ENCODE results near the gene HOXD13. TPM values are rescaled to one million over a fixed set of nuclear protein-coding genes. Genes with fewer than 3 reads are reported as not detected.

HOXD13 gene
- total RNA-seq, 4 donors from 2014 or later = 0.32 TPM; not detected in 3

DNA sequence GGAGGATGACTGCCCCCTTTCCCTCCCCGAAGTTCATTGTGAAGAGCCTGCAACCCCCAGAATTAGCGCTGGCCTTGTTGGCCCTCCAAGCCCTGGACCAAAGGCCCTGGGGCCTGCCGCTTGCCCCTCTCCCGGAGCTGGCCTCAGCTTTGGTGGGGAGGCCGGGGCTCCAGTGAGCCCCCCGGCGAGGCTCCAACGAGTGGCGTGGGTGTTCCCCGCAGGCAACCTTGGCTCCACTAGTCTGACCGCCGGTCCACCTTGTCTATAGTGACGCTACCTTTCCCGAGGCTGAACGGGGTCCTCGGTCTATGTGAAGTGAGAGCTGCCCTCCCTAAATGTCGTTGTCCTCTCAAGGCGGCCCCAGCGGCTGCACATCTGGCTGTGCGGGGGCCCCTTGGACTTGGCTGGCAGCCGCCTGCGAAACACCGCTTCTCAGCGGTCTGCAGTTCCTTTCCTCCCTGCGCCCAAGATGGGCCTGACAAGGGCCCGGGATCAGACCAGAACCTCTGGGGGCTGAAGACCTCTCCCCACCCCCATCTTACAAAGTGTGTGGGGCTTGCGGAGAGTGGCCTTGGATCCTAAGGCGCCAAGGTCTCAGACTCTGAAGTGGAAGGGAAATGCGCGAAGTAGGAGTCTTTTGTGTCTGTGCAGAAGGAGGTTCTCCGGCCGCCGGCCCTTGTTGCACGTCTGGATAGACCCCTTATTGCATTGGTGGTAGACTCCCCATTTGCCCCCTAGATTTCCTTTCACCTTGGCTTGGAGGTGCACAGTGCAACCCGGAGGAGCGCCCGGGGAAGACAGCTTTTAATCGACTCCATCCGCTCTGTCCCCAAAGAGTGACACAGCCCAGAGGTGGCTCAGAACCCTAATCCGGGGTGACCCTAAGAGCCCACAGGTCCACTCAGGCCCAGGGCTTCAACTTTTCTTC lies 20.1 kb downstream of the HOXD13 start:
- Histone ChIP-seq H3K4me3 (peak overlapping the region in 1 of 4 donors; percentile 18), H3K27ac (peak overlapping the region in 2 of 4 donors; percentile 37 to 69)
- in situ Hi-C loops (cut with MboI; ENCODE audit: low pct_ligation_motif_present in 1 of 4, low pct_unique_long_range_greater_than_20kb in 1 of 4, low sequenced_read_pairs in 3 of 4) = loop anchor here in 3 of 4 donors (25.0 kb wide), 2 partner anchors 700 to 1025 kb away; no protein-coding TSS in a partner anchor

DNA sequence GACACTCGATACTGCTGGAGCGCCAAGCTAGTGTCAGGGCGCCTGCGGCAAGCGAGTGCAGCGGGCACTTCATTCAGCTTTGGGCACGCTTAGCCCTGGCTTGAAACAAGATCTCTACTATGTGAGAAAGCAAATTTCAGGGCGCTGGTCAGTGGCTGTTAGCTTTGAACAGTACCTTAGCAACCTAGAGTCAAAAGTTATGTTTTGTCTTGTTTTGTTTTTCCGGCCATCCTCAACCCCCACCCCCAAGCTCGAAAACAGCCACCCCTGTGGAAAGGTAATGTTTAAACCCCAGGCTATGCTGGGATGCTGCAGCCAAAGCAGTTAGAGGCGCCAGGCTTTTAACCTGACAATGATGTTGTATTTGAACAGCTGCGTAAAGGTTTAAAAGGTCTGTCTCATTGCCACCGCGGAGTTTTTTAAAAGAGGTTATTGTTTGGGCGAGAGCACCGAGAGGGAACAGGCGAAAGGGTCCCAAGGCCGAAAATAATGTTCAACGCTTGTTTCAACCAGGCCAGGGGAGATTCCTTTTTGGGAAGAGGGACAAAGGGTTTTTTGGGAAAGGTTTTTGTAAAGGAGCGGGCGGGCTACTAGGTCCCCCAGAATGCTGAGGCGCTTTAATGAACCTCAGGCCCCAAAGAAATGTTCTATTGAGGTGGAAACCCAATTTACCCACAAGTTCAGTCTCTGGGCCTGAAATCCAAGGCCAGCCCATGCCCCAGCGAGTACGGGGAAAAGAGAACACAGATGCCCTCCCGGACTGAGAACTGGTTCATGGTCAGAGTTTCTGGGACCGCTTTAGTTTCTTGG lies 21.8 kb downstream of the HOXD13 start:
- peak overlapping the region in 3 of 4 donors; percentile 17 to 70 (median 45) for H3K27ac ChIP-seq
- no peak overlapping the region for H3K4me3 ChIP-seq
- peaks cover 100% of the 10 kb centered on the region for H3K27me3 ChIP-seq
- intact Hi-C loops (cut with DNase I; ENCODE audit: low total_unique reads) (no loop called here), in situ Hi-C loops (cut with MboI; ENCODE audit: low pct_ligation_motif_present in 1 of 4, low pct_unique_long_range_greater_than_20kb in 1 of 4, low sequenced_read_pairs in 3 of 4) (loop anchor here in 3 of 4 donors (25.0 kb wide), 2 partner anchors 698 to 1023 kb away; no protein-coding TSS in a partner anchor)
- no peaks in the 10 kb centered on the region for H3K36me3 ChIP-seq
- WGBS, 2 donors (ENCODE audit: low coverage in 1 of 2) = 25 to 30% methylated on average over 7 to 26 of the region's 26 CpGs
- no peak for DNase-seq
- H3K9me3 ChIP-seq = no peaks in the 10 kb centered on the region
- TF ChIP-seq EP300 (IDR thresholded peaks at IDR 0.05; ENCODE audit: low read depth) (no peak), POLR2AphosphoS5 (IDR thresholded peaks at IDR 0.05) (no peak), POLR2A (IDR thresholded peaks at IDR 0.05) (no peak), CTCF (IDR thresholded peaks at IDR 0.05) (no peak)
- H3K4me1 ChIP-seq = peaks cover 0 to 15% (median 3%) of the 10 kb centered on the region in 4 donors

More for the DNA sequence above, 20.1 kb downstream of the HOXD13 start:
- WGBS, 2 donors (ENCODE audit: low coverage in 1 of 2) = 48 to 100% methylated on average over 1 to 40 of the region's 40 CpGs
- Histone ChIP-seq H3K27me3 (peaks cover 100% of the 10 kb centered on the region), H3K36me3 (no peaks in the 10 kb centered on the region), H3K9me3 (no peaks in the 10 kb centered on the region), H3K4me1 (peaks cover 3 to 32% (median 7%) of the 10 kb centered on the region in 4 donors)
- intact Hi-C loops (cut with DNase I; ENCODE audit: low total_unique reads) = no loop called here
- no peak for DNase-seq
- no peak for TF ChIP-seq CTCF (IDR thresholded peaks at IDR 0.05)
- TF ChIP-seq POLR2AphosphoS5 (IDR thresholded peaks at IDR 0.05) = no peak
- TF ChIP-seq POLR2A (IDR thresholded peaks at IDR 0.05) = no peak
- TF ChIP-seq EP300 (IDR thresholded peaks at IDR 0.05; ENCODE audit: low read depth) = no peak

GRCh38 chr2:176114930-176115625 lies 22.6 kb downstream of the HOXD13 start:
- intact Hi-C loops (cut with DNase I; ENCODE audit: low total_unique reads) = no loop called here

More at GRCh38 chr2:176114930-176115625, 22.6 kb downstream of the HOXD13 start:
- TF ChIP-seq POLR2AphosphoS5 (IDR thresholded peaks at IDR 0.05) (no peak), CTCF (IDR thresholded peaks at IDR 0.05) (no peak), POLR2A (IDR thresholded peaks at IDR 0.05) (no peak)
- Histone ChIP-seq H3K4me1 (peaks cover 0 to 15% (median 3%) of the 10 kb centered on the region in 4 donors), H3K9me3 (no peaks in the 10 kb centered on the region), H3K4me3 (no peak overlapping the region), H3K36me3 (no peaks in the 10 kb centered on the region), H3K27me3 (peaks cover 100% of the 10 kb centered on the region), H3K27ac (peak overlapping the region; percentile 24 to 70 (median 55))
- WGBS, 2 donors (ENCODE audit: low coverage in 1 of 2) = 26 to 42% methylated on average over 10 to 16 of the region's 16 CpGs
- no peak for DNase-seq
- in situ Hi-C loops (cut with MboI; ENCODE audit: low pct_ligation_motif_present in 1 of 4, low pct_unique_long_range_greater_than_20kb in 1 of 4, low sequenced_read_pairs in 3 of 4) = loop anchor here in 3 of 4 donors (25.0 kb wide), 2 partner anchors 697 to 1022 kb away; no protein-coding TSS in a partner anchor
